ENCODE measurements around the gene MLLT1.

MLLT1 gene

DNA sequence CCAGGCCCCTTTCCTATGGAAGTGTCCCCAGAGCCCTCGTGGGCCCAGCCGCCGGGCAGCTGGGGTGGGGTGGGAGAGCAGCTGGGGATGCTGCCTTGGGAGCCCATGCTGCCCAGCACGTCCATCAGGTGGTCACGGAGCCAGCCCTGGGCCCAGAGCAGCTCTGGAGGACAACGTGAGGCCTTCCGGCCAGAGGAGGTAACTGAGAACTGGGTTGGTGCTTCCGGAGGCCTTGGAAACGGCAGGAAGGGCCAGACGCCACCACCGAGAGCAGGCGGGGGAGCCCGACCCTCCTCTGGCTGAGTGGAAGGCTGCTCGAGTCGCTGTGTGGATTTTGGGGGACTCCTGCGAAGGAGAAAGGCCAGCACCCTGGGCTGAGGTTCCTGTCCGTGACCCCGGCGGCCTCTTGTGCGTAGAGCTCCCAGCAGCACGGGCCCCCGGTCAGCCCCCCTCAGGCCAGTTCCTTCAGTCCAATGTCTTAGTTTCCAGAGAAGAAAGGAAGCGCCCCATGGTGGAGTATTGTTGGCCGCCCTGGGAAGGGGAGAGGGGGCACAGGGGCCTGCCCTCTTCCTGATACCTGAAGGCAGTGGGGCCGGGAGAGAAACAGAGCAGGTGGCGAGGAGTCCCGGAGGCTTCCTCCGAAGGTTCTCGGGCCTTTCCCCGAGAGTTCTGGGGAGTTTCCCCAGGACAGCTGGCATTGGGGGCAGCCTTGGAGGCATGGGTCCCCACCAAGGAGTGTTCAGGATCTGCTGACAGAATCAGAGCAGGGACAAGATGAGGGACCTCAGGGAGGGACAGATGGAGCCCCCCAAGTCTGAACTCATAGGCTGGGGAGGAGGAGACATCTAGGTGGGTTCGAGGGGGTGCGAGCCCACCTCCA is 68.8 kb downstream of the MLLT1 start:
- peak; percentile 4 for DNase-seq (ENCODE audit: low spot score)

DNA sequence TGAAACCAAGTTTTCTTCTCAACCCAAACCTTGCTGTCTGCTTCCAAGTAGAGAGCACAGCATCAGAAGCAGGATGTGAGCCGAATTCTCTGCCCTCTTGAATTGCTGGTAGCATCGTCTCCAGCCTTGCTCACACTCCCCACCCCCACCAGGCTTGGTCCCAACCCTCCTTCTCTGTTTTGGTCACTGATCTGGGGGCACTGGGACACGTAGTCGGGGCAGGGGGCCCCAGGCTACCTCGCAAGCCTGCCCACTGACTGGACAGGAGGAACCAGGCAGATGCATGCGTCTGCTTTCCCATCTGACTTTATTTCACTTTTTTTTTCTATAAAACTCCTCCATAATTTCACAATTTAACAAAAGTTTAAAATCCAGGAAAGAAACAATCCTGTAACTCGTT is 69.7 kb downstream of the MLLT1 start:
- DNase-seq (ENCODE audit: low spot score) = peak; percentile 0

DNA sequence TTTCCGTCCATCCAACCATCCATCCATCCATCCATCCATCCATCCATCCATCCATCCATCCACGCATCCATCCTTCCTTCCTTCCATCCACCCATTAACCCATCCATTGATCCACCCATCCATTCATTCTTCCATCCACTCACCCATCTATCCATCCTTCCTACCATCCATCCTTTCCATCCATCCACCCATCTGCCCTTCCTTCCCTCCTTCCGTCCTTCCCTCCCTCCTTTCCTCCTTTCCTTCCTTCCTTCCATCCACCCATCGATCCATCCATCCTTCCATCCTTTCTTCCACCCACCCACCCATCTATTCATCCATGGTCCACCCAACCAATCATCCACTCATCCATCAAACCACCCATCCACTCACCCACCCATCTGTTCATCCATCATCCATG is 70.1 kb downstream of the MLLT1 start:
- DNase-seq (ENCODE audit: low spot score) = no peak

DNA sequence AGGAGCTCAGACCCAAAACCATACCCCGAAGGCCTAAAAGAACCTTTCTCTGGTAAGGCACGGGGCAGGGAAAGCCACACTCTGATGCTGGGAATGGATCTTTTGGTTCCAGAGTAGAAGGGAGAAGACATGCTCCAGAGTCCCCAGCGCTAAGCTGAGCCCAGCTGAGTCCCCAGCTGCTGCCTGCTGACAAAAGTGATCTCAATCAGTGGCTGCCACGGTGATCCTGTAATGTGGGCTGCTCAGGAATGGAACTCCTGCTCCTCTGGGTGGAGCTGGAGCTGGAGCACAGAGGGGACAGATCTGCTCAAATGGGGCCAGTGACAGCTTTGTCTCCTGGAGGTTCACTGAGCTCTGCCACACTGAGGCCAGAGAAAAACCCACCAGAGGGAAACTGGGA is 70.5 kb downstream of the MLLT1 start:
- peak; percentile 6 for DNase-seq (ENCODE audit: low spot score)

DNA sequence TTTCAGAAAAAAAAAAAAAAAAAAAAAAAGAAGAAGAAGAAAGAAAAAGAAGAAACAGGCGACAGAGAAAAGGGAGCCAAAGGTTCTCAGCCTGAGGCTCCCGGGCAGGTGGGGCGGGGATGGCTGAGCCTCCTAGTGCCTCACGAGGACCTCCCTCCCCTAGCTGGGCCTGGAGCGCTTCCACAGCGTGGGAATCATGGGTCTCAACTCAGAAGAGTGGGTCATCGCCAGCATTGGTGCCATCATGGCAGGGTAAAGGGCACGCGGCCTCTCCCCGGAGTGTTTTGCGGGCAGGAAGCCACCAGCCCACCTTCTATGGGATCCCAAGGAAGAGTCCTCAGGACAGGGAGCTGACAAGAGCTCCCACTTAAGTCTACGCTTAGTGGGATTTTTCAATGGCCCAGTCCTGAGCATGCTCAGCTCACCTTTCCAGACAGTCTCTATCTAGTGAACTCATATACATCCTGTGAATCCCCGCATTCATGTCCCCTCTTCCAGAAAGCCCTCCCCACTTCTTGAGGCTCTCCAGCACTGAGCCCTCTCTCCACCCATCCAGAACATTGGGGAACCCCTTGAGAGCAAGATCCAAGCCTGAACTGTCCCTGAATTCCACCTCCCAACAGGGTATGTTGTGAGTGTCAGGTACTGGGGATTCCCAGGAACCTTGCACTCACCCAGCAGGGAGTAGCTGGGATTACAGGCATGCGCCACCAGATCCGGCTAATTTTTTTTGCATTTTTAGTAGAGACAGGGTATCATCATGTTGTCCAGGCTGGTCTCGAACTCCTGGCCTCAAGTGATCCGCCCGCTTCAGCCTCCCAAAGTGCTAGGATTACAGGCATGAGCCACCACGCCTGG is 74.7 kb downstream of the MLLT1 start:
- DNase-seq (ENCODE audit: low spot score) = peak; percentile 2

DNA sequence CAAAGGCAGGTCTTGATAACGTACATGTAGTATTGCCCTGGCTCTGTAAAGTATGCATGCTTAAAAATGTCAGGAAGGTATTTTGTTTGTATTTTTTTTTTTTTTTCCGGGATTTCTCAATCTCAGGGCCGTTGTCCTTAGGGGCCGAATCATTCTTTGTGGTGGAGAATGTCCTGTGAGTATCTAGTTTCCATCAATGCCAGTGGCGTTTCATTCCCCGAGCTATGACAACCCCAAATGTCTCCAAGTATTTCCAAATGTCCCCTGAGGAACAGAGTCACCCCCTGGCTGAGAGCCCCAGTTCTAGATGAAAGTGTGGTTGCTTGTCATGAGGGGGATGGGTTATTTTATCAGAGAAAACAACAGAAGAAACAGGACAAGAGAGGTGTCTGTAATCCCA is 75.6 kb downstream of the MLLT1 start:
- no peak for DNase-seq (ENCODE audit: low spot score)

DNA sequence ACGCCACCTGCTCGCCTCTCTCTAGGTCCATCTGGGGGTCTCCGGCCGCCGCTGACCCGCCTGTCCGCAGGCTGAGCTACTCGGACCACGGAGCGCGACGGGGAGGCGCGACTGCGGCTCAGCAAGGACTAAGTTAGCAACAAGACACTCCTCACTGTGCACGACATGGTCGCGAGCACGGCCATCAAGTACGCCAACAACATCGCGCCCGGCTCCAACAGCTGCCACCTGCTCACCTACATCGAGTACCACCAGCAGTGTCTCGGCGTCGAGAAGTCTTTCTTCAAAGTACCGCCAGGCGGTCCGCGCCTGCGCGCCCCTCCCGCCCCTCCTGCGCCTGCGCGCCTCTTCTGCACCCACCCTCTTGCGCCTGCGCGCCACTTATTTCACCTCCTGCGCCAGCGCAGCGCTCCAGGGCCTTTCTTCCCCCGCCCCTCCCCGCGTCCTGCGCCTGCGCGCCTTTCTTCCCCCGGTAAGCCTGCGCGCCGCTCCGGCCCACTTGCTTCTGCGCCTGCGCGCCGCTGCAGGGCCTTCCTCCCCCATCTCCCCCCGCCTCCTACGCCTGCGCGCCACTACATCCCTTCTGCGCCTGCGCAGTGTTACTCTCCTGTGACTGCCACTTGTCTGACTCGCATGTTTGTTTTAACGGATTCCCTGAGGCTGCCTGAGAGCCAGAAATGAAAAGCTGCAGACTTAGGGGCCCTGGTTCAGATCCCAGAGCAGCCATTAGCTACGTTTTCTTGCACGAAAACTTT is 80.4 kb downstream of the MLLT1 start:
- peak; percentile 100 for DNase-seq (ENCODE audit: low spot score)

DNA sequence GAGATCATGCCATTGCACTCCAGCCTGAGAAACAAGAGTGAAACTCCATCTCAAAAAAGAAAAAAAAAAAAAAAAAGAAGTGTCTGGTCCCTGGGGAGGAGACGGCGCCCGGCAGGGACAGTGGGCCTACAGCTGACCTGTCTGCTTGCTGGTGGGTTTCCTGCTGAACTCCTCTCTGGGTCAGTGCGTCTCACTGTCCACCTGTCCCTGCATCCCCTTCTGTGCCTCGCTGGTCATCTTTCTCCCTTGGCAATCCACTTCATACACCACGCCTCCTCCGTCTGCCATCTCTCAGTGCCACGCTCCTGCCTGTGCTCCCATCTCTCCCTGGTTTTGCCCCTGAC is 80.9 kb downstream of the MLLT1 start:
- DNase-seq (ENCODE audit: low spot score) = no peak

DNA sequence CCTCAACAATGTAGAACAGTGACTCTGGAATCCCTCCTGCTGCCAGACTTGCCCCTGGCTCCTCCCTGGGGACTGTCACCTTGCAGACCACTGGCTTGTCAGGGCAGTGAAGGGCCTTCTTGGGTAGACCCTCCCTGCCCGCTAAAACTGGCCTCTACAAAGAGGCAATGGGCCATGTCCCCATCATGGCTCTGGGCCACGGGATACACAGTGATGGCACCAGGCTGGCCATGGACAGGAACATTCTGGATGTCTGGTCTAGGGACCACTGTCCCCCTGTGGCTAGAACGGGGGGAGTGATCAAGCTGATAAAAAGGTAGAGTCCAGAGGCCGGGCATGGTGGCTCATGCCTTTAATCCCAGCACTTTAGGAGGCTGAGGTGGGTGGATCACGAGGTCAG is 83.4 kb downstream of the MLLT1 start:
- no peak for DNase-seq (ENCODE audit: low spot score)

DNA sequence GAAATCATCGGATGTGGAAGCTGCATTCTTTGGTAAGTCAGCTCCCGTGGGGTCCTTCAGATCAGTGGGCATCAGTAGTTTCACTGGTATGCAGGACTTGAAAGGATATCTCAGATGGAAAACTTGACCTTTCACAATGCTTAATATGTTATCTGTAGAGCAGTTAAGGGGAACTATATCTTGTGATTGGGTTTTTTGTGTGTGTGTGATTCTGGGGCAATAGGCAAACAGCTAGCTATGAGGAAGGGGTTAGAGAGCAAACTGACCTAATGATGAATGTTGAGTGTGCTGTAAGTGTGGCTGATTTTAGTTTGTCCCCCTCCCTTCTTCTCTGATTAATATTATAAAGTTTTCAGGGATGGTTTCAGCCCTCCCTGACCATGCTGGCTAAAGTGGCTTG is 91.0 kb downstream of the MLLT1 start:
- no peak for DNase-seq (ENCODE audit: low spot score)

DNA sequence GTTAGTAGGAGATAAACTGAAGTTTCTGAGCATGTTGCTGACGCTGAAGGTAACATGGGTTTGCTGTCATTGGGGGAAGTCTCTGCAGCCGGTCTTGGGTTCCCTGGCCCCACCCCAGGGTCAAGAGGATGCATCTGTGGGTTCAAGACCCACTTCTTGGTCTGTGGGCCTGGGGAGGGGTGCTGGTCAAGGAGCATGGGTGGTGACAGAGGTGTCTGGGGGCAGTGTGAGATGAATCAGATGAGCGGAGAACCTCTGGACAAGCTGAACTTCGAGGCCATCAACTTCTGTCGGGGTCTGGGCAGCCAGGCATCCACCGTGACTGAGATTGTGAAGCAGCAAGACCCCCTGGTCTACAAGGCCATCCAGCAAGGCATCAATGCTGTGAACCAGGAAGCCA is 92.4 kb downstream of the MLLT1 start:
- DNase-seq (ENCODE audit: low spot score) = no peak

DNA sequence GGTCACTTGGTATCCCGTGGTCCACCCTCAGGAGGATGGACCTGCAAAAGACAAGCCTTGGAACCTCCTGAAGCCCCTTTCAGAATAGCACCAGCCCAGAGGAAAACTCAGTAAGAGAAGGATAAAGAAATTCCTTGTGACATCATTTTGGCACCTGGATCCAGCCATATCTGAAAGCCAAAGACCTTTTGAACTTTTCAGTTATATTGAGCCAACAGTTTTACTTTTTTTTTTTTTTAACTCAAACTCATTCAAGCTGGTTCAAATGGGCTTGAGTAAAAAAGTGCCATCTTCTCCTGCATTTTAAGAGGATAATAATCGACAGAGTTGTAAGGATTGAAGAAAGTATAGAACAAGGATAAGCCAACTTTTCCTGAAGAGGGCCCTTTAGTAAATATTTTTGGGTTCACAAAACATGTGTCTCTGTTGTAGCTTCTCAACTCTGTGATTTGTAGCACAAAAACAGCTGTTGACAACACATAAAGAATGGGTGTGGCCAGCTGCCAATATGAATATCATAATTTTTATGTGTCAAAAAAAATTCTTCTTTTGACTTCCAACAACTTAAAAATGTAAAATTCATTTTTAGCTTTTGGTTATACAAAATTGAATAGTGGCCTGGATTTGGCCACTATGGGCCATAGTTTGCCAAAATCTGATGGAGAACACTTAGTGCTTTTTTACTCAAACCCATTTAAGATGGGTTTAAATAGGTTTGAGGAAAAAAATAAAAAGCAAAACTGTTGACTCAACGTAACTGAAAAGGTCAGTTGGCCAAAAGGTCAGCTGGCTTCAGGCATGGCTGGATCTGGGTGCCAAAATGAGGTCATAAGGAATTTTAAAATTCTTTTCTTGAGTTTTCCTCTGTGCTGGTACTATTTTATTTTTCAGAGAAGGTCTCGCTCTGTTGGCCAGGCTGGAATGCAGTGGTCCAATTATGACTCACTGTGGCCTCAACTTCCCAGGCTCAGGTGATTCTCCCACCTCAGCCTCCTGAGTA is 93.6 kb downstream of the MLLT1 start:
- DNase-seq (ENCODE audit: low spot score) = no peak

DNA sequence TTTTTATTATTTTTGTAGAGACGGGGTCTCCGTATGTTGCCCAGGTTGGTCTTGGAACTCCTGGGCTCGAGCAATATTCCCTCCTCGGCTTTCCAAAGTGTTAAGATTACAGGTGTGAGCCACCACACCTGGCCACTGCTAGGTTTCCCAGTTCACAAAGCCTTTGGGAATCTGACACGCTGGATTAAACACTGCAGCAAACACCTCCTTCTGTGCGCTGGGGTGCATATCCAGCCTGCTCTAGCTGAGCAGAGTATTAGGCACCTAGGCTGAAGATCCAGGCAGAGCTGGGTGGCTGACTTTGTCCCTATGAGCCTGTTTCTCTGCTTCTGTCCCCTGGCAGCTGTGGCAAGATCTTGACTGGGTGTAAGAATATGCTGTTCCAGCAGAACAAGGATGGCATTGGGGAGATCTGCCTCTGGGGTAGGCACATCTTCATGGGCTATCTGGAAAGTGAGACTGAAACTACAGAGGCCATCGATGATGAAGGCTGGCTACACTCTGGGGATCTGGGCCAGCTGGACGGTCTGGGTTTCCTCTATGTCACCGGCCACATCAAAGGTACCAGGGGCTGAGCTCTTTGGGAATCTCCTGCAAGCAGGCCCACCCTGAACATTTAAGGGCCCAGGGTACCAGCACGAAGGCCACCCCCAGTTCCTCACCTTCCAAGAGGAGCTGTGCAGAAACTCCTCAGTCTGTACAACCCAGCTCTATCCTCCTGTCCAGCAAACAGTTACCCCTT is 94.5 kb downstream of the MLLT1 start:
- no peak for DNase-seq (ENCODE audit: low spot score)

DNA sequence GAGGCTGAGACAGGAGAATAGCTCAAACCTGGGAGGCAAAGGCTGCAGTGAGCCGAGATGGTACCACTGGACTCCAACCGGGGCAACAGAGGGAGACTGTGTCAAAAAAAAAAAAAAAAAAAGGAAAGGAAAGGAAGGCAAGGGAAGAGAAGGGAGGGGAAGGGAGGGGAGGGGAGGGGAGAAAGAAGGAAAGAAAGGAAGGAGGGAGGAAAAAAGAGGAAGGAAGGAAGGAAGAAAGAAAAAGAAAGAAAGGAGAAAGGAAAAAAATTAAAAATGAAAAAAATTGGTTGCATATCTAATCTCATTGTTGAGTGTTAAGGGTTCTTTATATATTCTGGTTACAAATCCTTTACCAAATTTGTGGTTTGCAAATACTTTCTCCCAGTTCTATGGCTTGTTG is 98.7 kb downstream of the MLLT1 start:
- DNase-seq (ENCODE audit: low spot score) = no peak

DNA sequence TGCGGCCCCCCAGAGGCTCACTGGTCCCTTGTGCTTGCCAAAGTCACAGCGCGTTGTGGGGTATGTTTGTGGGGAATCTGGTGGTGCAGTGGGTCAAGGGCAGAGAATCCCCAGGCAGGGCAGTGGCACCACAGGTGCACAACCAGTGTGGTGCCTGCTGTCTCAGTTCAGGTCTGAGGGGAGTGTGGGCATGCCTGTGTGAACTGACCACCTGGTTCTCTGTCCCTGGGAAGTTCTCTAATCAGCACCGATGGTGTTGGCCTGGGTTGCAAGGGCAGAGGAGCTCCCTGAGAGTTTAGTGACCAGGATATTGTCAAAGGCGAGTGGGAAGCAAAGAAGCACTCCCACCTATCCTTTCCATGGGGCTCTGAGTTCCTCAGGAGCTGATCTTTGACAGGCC is 106.6 kb downstream of the MLLT1 start:
- DNase-seq (ENCODE audit: low spot score) = no peak

DNA sequence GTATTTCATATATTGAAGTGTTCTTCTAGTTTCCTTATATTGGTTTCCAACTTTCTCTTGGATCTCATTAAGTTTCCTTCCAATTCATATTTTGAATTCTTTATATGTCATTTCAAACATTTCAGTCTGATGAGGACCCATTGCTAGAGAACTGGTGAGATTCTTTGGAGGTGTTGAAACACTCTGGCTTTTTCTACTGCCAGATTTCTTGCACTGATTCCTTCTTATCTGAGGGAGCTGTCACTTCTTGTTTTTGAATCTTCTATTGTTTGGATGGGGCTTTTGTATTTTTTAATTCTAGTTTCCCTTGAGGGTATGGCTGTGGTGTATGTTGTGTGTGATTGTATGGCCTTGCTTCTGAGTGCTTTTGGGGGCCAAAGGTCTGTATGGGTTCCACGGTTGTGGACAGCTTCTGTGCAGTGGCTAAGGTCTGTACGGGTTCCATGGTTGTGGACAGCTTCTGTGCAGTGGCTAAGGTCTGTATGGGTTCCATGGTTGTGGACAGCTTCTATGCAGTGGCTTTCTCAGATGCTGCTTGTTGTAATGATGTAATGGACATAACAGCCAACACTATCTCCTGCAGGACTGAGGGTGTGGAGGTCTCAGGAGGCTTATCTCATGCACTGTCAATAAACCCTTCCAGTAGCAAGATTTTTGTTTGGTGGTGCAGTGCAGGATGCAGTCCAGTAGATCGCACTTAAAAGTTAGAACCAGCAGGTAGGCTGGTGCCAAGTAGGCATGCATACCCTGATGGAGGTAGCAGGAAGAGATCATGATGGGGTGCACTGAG is 107.5 kb downstream of the MLLT1 start:
- DNase-seq (ENCODE audit: low spot score) = no peak

DNA sequence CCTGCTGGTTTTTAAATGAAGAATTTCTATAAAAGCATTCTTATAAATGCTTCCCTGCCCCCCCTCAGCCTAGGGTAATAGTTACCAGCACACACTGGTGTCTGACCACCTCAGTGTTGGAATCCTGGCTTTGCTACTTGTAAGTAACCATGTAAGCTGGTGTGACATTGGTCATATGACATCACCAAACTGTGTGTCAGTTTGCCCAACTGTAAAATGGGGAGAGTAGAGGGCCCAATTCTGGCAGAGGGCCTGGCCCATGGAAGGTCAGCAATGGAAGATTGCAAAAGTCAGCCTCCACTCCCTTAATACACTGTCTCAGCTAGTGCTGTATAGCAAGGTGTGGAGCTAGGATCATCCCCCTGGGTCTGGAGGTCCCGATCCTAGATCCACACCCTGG is 112.7 kb downstream of the MLLT1 start:
- no peak for DNase-seq (ENCODE audit: low spot score)

DNA sequence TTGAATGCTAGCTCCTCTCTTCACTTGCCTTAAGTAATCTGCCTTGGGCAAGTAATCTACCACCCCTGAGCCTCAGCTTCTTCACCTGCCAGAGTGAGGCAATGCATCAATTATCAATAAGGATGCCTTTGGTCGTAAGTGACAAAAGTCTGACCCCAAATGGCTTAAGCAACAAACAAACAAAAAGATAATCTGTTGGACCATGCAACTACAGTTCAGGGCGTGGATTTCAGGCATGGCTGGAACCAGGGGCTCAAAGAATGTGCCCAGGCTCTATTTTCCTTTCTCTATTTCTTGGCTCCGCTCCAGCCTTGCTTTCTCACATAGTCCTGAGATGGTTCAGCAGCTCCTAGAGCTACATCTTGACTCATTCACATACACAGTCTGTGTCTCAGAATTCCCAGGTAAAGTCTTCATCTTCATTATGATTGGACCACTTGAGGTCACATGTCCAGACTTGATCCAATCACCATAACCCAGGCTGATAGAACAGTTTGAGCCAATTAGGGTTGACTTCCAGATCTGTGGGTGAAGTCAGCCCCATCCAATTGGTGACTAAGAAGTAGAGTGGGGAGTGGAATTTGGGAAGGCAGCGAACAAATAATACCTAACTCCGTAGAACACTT is 114.8 kb downstream of the MLLT1 start:
- DNase-seq (ENCODE audit: low spot score) = no peak

DNA sequence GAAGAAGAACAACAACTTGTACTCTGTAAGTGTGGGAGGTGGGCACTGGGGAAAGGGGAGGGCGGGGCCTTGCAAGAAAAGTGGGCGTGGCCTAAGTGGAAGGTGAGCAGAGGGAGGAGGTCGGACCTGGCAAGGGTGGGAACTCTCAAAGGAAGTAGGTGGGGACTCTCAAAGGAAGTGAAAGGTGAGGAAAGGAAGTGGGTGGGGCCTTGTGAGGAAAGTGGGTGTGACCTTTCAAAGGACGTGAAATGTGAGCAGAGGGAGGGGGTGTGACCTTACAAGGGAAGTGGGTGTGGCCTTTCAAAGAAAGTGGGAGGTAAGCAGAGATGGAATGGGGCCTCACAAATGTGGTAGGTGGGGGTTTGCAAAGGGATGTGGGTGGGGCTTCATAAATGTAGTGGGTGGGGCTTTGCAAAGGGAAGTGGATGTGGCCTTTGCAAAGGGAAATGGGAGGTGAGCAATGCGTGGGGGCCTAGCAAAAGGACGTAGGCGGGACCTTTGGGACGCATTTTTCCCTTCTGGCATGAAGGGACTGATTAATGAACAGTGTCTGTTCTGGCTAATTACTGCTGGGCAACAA is 118.4 kb downstream of the MLLT1 start:
- DNase-seq (ENCODE audit: low spot score) = no peak

Data from hepatic stellate cell (primary cell).